Stimulated activated CD4-positive, alpha-beta T cell treated with anti-CD3 and anti-CD28 coated beads, TNF-alpha, amount 100 ng/mL, for 24 hours (primary cell): Measurements from ENCODE around the gene HMGCR.
"Not testable (repeated sequence)": the region's sequence is repeated elsewhere in the genome, so short reads cannot be mapped to it uniquely, and the experiment has no call there.

Source experiments
- DNase-seq, 3 experiments: peaks; one replicate each; pipeline ENCODE4 v3.0.0-alpha.2; 2020; ENCODE audit warnings: low read depth in 3 of 3

Gene HMGCR

GRCh38 chr5:75336615-75337336 lies at the start of gene HMGCR:
HMGCR (plus strand) TSS chr5:75337220; CDS start chr5:75342606, 5,386 bp downstream.
- DNase-seq: peak; percentile 91 to 98 (median 97)

DNA sequence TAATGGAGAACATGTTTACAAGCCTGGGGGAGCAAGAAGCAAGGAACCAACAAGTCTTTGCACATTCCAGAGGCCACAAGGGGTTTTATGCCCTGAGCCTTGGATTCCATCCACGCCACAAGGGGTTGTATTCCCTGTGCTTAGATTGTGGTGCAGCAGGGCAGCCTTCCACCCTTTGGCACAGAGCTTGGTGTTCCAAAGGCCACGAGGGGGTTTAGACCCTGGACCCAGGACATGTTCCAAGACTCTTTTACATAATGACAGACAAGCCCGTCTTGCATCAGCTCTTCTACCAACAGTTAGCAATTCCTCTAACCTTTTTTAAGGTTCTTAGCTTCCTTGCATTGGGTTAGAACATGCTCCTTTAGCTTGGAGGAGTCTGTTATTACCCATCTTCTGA lies 45.2 kb upstream of the HMGCR start:
- not testable (repeated sequence) for DNase-seq

DNA sequence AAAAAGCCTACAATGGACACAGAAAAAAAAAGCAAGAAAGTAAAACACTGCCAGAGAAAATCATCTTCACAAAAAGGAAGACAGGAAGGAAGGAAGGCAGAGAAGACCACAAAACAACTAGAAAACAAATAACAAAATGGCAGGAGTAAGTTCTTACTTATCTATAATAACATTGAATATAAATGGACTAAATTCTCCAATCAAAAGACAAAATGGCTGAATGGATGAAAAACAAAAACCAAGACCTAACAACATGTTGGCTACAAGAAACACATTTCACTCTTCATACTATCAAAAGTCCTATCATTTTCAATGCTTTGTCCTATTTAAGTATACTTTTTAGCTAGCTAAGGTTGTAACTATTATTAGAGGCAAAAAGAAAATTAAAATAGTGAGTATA lies 36.9 kb upstream of the HMGCR start:
- no peak for DNase-seq

DNA sequence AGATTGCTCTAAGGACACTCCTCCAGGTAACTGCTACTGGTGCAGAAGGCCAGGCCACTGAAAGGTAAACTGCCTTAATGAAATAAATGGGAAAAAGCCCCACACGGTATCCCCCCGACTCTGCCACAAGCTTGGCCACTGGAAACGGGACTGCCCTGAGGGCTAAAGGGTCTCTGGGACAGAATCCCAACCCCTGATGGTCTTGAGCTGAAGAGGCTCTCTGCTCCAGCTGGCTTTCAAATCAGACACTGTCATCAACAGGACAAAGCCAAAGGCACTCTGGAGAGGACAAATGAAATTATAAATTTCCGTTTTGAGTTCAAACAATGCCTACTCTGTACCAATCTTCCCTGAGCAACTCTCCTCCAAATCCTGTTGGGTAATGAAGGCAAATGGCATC lies 33.6 kb upstream of the HMGCR start:
- no peak for DNase-seq

DNA sequence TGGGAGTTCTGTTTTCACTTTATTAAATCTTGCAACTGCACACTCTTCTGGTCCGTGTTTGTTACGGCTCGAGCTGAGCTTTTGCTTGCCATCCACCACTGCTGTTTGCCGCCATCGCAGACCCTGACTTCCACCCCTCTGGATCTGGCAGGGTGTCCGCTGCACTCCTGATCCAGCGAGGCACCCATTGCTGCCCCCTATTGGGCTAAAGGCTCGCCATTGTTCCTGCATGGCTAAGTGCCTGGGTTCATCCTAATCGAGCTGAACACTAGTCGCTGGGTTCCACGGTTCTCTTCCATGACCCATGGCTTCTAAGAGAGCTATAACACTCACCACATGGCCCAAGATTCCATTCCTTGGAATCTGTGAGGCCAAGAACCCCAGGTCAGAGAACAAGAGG lies 32.5 kb upstream of the HMGCR start:
- DNase-seq: not testable (repeated sequence)

DNA sequence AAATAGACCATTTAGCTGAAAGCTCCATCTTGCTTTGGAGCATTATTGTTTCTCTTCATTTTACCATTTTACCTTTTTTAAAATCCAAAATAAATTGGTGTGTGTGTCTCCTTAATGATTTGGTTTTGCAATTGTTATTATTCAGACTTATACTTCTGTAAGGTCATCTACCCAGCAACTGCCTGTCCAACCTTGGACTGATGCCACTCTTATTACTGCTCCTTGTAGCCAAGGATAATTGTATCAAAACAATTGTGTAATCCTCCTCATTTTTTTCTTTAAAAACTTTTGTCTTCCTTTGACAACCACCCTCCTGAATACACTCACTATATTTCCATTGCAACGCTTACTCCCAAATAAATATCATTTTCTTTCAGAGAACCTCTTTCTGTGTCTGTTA lies 30.3 kb upstream of the HMGCR start:
- no peak for DNase-seq

- DNase-seq: no peak
Observed at GRCh38 chr5:75310212-75310611, 26.8 kb upstream of the HMGCR start.

- not testable (repeated sequence) for DNase-seq
Observed at GRCh38 chr5:75319148-75319547, 17.9 kb upstream of the HMGCR start.

- DNase-seq: no peak
Observed at GRCh38 chr5:75319638-75320037, 17.4 kb upstream of the HMGCR start.

- no peak for DNase-seq
Observed at GRCh38 chr5:75320371-75320770, 16.6 kb upstream of the HMGCR start.

GRCh38 chr5:75322066-75322465 lies 15.0 kb upstream of the HMGCR start:
- DNase-seq: no peak

DNA sequence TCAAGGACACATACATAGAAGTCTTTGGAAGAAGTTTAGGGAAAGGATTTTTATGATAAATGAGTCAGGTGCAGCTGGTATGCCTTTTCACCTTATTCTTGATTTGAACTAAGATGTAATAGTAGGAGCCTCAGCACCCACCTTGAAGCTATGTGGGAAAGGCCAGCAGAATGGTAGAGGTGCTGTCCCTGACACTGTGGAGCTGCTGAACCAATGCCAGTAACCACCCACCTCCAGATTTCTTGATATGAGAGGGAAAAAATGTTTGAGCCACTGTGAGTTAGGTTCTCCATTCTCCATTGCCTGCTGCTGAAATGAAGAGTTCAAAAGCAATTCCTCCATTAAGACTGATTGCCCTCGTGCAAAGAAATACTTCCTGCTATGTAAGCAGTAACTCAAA lies 12.2 kb upstream of the HMGCR start:
- DNase-seq: peak in 1 of 3 experiments; percentile 41

DNA sequence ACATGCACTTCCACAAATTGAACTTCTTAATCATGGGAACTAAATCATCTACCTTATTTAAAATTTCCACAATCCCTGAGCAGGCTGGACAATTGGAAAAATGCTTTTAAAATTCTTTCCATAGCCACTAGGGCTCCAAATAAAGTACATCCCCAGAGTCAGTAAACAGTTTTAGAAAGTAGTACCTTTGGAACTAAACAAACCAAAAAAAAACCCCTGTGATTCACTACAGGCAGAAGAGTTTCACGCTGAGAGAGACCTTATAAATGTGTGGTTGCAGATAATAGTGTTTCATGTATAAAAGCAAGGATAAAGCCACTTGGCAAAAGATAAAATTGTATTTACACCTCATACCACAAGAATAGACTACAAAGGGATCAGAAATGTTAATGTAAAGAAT lies 11.8 kb upstream of the HMGCR start:
- DNase-seq: no peak

GRCh38 chr5:75330404-75330803 lies 6.6 kb upstream of the HMGCR start:
- no peak for DNase-seq

- no peak for DNase-seq
Observed at GRCh38 chr5:75331095-75332090, 5.6 kb upstream of the HMGCR start.

DNA sequence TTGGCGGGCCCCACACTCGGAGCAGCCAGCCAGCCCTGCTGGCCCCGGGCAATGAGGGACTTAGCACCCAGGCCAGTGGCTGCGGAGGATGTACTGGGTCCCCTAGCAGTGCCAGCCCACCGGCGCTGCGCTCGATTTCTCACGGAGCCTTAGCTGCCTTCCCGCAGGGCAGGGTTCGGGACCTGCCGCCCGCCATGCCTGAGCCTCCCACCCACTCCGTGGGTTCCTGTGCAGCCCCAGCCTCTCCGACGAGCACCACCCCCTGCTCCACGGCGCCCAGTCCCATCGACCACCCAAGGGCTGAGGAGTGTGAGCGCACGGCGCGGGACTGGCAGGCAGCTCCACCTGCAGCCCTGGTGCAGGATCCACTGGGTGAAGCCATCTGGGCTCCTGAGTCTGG lies 3.3 kb upstream of the HMGCR start:
- not testable (repeated sequence) for DNase-seq

GRCh38 chr5:75334413-75334812 lies 2.6 kb upstream of the HMGCR start:
- DNase-seq: not testable (repeated sequence)

DNA sequence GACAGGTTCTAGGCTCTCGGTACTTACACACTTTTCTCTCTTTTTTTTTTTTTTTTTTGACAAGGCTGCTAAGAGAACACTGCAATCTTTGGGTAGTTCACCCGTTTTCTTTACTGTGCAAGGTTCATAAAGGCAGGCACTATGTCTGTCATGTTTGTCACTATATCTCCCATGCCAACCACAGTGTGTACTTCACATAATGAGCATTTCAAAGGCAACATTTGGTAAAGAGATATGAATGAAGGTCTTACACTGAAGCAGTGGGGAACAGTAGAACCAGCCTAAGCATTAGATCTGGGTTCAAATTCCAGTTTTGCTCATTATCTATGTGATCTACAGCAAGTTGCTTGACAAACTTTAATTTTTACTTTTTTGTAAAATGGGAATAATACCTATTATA lies 1.5 kb upstream of the HMGCR start:
- DNase-seq: no peak

DNA sequence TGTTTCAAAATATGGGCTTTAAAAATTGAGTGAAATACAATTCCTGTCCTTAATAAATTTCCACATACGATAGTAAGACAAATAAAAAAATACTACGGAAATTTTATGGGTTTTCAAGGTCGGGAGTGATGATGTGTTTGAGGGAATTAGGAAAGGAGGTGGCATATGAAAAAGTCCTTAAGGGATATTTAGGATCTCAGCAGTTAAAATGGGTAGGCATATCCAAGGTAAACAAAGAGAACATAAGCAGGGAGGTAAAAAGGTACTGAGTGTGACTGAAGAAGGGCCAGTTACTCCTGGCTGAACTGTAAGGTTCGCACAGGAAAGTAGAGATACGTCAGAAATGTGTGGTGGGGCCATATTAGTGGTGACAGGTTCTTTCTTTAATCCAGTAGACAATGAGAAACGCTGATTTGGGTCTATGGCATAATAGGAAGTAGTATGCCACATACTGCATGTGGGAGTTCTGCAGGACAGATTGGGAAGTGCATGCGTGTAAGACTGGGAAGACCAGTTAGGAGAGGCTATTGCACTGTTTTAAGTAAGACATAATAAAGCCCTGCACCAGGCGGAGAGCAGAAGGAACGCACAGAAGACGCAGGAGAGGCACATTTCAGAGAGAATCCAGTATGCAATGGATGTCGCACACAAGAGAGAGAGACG lies 937 bp upstream of the HMGCR start:
- DNase-seq: no peak

DNA sequence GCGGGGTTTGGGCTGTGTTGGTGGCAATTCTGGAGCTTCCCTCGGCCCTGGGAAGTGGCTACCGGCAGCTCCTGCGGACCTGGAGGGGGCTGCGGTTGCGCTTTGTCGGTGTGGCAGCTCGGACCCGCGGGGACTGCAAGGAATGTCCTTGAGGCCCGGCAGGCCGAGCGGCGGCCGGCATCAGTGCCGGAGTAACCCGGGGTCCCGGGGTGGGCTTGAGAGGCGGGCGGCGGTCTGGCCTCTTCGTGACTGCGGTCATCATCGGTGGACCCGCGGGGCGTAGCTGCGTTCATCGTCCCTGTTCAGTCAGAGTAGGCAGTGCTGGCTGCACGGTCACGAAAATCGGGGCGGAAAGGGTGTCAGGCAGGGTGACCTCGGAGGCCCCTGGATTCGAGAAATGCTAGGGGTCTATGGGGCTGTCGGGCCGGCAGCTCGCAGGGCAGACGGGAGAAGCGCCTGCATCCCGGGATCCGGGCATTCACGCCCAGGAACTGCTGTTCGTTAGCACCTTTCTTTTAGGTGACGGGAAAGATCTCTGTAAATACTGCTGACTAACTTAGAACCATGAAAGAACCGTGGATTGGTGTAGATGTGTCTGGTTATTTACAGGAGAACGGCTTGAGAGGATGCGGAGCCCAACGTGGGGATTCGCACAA lies 474 bp downstream of the HMGCR start:
- DNase-seq: peak in 1 of 3 experiments; percentile 16

DNA sequence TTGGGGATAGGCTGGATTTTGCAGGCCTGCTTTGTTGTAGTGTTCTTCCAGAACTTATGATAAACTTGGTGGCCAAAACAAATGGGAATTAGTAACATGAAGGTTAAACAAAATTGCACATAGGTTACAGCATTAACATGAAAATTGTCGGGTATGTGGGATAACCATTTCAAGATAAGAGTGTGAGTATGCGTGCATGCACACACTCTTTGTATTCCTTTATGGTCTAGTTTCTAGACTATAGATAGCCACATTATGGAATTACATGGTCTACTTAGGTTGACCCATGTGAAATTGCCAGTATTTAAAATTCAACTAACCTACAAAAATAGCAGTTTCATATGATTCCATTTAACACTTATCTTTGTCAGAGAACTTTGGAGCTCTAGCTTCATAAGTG lies 1.4 kb downstream of the HMGCR start:
- DNase-seq: no peak
